ENCODE results near the gene MRM1. TPM values are rescaled to one million over a fixed set of nuclear protein-coding genes. Genes with fewer than 3 reads are reported as not detected.

Gene MRM1
- total and polyA plus RNA-seq, 4 donors: 2.7 to 6.1 (median 4.1) TPM

DNA sequence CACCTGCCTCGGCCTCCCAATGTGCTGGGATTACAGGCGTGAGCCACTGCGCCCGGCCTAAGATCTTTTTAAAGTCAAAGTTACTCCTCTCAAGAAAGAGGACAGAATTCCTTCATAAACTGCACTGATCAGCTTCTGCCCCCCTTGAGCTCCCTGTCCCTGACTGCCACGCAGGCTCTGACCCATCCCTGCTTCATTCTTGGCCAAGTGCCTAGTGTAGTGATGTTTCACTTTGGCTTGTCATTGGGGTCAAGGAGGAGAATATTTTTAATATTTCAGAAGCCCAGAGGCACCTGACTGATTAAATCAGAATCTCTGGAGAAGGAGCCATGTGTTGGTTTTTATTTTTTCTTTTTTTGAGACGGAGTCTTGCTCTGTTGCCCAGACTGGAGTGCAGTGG is 9.1 kb downstream of the MRM1 start:
- WGBS (ENCODE audit: insufficient coverage): 84% methylated on average over 4 of the region's 6 CpGs

GRCh38 chr17:36611345-36612072 is 10.1 kb downstream of the MRM1 start:
- 84% methylated on average over 9 of the region's 9 CpGs for WGBS (ENCODE audit: insufficient coverage)
- H3K4me1 ChIP-seq (ENCODE audit: control insufficient read depth, insufficient read depth, low read length): peaks cover 15% of the 10 kb centered on the region
- DNase-seq (ENCODE audit: low read depth in 4 of 6, low spot score in 6 of 6): no peak
- H3K9me3 ChIP-seq (ENCODE audit: control insufficient read depth, insufficient read depth, low read length): no peaks in the 10 kb centered on the region
- H3K36me3 ChIP-seq (ENCODE audit: control insufficient read depth, insufficient read depth, low read length): peaks cover 12% of the 10 kb centered on the region
- no peak overlapping the region for H3K4me3 ChIP-seq (ENCODE audit: low read depth, low read length)
- H3K27me3 ChIP-seq (ENCODE audit: control insufficient read depth, insufficient read depth, low read length): no peaks in the 10 kb centered on the region
- H3K27ac ChIP-seq (ENCODE audit: low read depth, low read length): no peak overlapping the region

More for the DNA sequence above, 9.1 kb downstream of the MRM1 start:
- H3K27me3 ChIP-seq (ENCODE audit: control insufficient read depth, insufficient read depth, low read length): no peaks in the 10 kb centered on the region
- H3K36me3 ChIP-seq (ENCODE audit: control insufficient read depth, insufficient read depth, low read length): peaks cover 12% of the 10 kb centered on the region
- DNase-seq (ENCODE audit: low read depth in 4 of 6, low spot score in 6 of 6): no peak
- peaks cover 15% of the 10 kb centered on the region for H3K4me1 ChIP-seq (ENCODE audit: control insufficient read depth, insufficient read depth, low read length)
- no peak overlapping the region for H3K27ac ChIP-seq (ENCODE audit: low read depth, low read length)
- no peaks in the 10 kb centered on the region for H3K9me3 ChIP-seq (ENCODE audit: control insufficient read depth, insufficient read depth, low read length)
- H3K4me3 ChIP-seq (ENCODE audit: low read depth, low read length): no peak overlapping the region

- H3K9me3 ChIP-seq (ENCODE audit: control insufficient read depth, insufficient read depth, low read length): no peaks in the 10 kb centered on the region
- H3K27ac ChIP-seq (ENCODE audit: low read depth, low read length): no peak overlapping the region
- WGBS (ENCODE audit: insufficient coverage): 74% methylated on average over 3 of the region's 3 CpGs
- H3K27me3 ChIP-seq (ENCODE audit: control insufficient read depth, insufficient read depth, low read length): no peaks in the 10 kb centered on the region
- H3K36me3 ChIP-seq (ENCODE audit: control insufficient read depth, insufficient read depth, low read length): peaks cover 11% of the 10 kb centered on the region
- H3K4me3 ChIP-seq (ENCODE audit: low read depth, low read length): no peak overlapping the region
- no peak for DNase-seq (ENCODE audit: low read depth in 4 of 6, low spot score in 6 of 6)
- H3K4me1 ChIP-seq (ENCODE audit: control insufficient read depth, insufficient read depth, low read length): peaks cover 15% of the 10 kb centered on the region
These were observed 10.9 kb downstream of the MRM1 start for GRCh38 chr17:36612323-36612722.

- DNase-seq (ENCODE audit: low read depth in 4 of 6, low spot score in 6 of 6): peak in 1 of 6 donors; percentile 57
- H3K4me1 ChIP-seq (ENCODE audit: control insufficient read depth, insufficient read depth, low read length): peaks cover 15% of the 10 kb centered on the region
- H3K9me3 ChIP-seq (ENCODE audit: control insufficient read depth, insufficient read depth, low read length): no peaks in the 10 kb centered on the region
- 43% methylated on average over 3 of the region's 4 CpGs for WGBS (ENCODE audit: insufficient coverage)
- no peak overlapping the region for H3K4me3 ChIP-seq (ENCODE audit: low read depth, low read length)
- H3K36me3 ChIP-seq (ENCODE audit: control insufficient read depth, insufficient read depth, low read length): peaks cover 5% of the 10 kb centered on the region
- H3K27me3 ChIP-seq (ENCODE audit: control insufficient read depth, insufficient read depth, low read length): no peaks in the 10 kb centered on the region
- H3K27ac ChIP-seq (ENCODE audit: low read depth, low read length): no peak overlapping the region
These were observed 11.8 kb downstream of the MRM1 start for GRCh38 chr17:36613155-36613554.

GRCh38 chr17:36614081-36614480 is 12.7 kb downstream of the MRM1 start:
- Histone ChIP-seq H3K4me3 (ENCODE audit: low read depth, low read length) (no peak overlapping the region), H3K4me1 (ENCODE audit: control insufficient read depth, insufficient read depth, low read length) (peaks cover 8% of the 10 kb centered on the region), H3K27me3 (ENCODE audit: control insufficient read depth, insufficient read depth, low read length) (no peaks in the 10 kb centered on the region), H3K36me3 (ENCODE audit: control insufficient read depth, insufficient read depth, low read length) (no peaks in the 10 kb centered on the region), H3K27ac (ENCODE audit: low read depth, low read length) (no peak overlapping the region), H3K9me3 (ENCODE audit: control insufficient read depth, insufficient read depth, low read length) (no peaks in the 10 kb centered on the region)
- WGBS (ENCODE audit: insufficient coverage): 71% methylated on average over 3 of the region's 7 CpGs
- no peak for DNase-seq (ENCODE audit: low read depth in 4 of 6, low spot score in 6 of 6)

DNA sequence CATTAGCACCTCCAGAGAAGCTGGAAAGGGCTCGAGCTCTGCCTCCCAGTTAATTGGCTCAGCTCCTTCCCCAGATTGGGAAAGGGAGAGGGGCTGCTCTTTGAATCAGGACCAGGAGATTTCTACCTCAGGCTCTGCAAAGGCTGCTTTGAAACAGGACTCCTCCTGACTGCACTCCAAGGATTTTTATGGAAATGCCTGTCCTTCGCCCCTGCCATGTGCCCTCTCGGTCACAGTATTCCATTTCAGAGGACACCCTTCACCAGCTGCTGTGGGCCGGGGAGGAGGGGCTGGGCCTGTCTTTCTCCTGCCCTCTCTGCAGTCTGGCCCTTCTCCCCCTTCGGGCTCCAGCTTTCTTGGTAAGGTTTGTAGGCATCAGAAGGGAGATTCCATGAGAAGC is 13.6 kb downstream of the MRM1 start:
- H3K36me3 ChIP-seq (ENCODE audit: control insufficient read depth, insufficient read depth, low read length): no peaks in the 10 kb centered on the region
- H3K9me3 ChIP-seq (ENCODE audit: control insufficient read depth, insufficient read depth, low read length): no peaks in the 10 kb centered on the region
- DNase-seq (ENCODE audit: low read depth in 4 of 6, low spot score in 6 of 6): no peak
- H3K4me3 ChIP-seq (ENCODE audit: low read depth, low read length): no peak overlapping the region
- no peaks in the 10 kb centered on the region for H3K27me3 ChIP-seq (ENCODE audit: control insufficient read depth, insufficient read depth, low read length)
- WGBS (ENCODE audit: insufficient coverage): 19% methylated on average over 3 of the region's 5 CpGs
- peaks cover 6% of the 10 kb centered on the region for H3K4me1 ChIP-seq (ENCODE audit: control insufficient read depth, insufficient read depth, low read length)
- no peak overlapping the region for H3K27ac ChIP-seq (ENCODE audit: low read depth, low read length)

GRCh38 chr17:36616061-36617029 is 15.0 kb downstream of the MRM1 start:
- Histone ChIP-seq H3K4me3 (ENCODE audit: low read depth, low read length) (no peak overlapping the region), H3K27ac (ENCODE audit: low read depth, low read length) (no peak overlapping the region), H3K4me1 (ENCODE audit: control insufficient read depth, insufficient read depth, low read length) (peaks cover 6% of the 10 kb centered on the region), H3K36me3 (ENCODE audit: control insufficient read depth, insufficient read depth, low read length) (no peaks in the 10 kb centered on the region), H3K27me3 (ENCODE audit: control insufficient read depth, insufficient read depth, low read length) (no peaks in the 10 kb centered on the region), H3K9me3 (ENCODE audit: control insufficient read depth, insufficient read depth, low read length) (no peaks in the 10 kb centered on the region)
- no peak for DNase-seq (ENCODE audit: low read depth in 4 of 6, low spot score in 6 of 6)
- 81% methylated on average over 12 of the region's 16 CpGs for WGBS (ENCODE audit: insufficient coverage)

DNA sequence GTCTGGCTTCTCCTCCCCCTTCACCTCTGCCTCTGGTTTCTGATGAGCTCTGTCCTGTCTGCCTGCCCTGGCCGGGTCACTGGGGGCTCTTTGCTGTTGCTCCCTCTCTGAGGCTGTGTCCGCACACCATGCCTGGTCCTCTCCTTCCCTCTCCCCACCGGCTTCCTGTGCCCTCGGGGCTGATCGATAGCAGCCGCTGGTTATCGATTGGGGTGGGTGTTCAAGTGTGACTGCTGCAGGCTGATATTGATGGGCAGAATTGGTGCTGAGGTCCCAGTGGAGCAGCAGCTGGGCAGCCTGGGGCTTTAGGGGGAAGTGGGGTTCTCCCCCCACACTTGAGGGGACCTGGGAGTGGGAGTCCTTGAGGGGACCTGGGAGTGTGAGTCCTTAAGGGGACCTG is 16.4 kb downstream of the MRM1 start:
- Histone ChIP-seq H3K27ac (ENCODE audit: low read depth, low read length) (no peak overlapping the region), H3K36me3 (ENCODE audit: control insufficient read depth, insufficient read depth, low read length) (no peaks in the 10 kb centered on the region), H3K9me3 (ENCODE audit: control insufficient read depth, insufficient read depth, low read length) (no peaks in the 10 kb centered on the region), H3K27me3 (ENCODE audit: control insufficient read depth, insufficient read depth, low read length) (no peaks in the 10 kb centered on the region), H3K4me1 (ENCODE audit: control insufficient read depth, insufficient read depth, low read length) (peaks cover 6% of the 10 kb centered on the region), H3K4me3 (ENCODE audit: low read depth, low read length) (no peak overlapping the region)
- WGBS (ENCODE audit: insufficient coverage): 95% methylated on average over 4 of the region's 7 CpGs
- no peak for DNase-seq (ENCODE audit: low read depth in 4 of 6, low spot score in 6 of 6)

DNA sequence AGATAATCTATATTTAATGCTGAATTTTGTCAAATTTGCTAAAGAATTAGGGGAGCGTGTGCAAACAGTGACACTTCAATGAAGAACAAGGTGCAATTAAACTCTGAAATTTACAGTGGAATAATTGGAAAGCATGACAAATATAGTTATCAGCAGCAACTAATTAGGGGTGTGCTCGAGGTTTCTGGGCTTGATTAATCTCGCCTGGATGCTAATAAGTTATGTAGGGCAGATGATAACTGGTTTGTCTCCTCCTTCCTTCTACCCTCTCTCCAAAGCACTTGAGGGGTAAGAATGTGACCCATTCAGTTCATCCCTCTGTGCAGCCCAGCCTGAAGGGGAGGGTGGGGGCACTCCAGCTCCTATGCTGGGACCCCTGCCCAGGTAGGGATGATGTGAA is 21.9 kb downstream of the MRM1 start:
- Histone ChIP-seq H3K27ac (ENCODE audit: low read depth, low read length) (no peak overlapping the region), H3K27me3 (ENCODE audit: control insufficient read depth, insufficient read depth, low read length) (no peaks in the 10 kb centered on the region), H3K9me3 (ENCODE audit: control insufficient read depth, insufficient read depth, low read length) (no peaks in the 10 kb centered on the region), H3K4me3 (ENCODE audit: low read depth, low read length) (no peak overlapping the region), H3K36me3 (ENCODE audit: control insufficient read depth, insufficient read depth, low read length) (no peaks in the 10 kb centered on the region), H3K4me1 (ENCODE audit: control insufficient read depth, insufficient read depth, low read length) (peaks cover 12% of the 10 kb centered on the region)
- no peak for DNase-seq (ENCODE audit: low read depth in 4 of 6, low spot score in 6 of 6)
- 75% methylated on average over 1 of the region's 3 CpGs for WGBS (ENCODE audit: insufficient coverage)
